LNCaP clone FGC (cell line): ENCODE data around the gene TNFSF10.

Experiments
- DNase-seq: peaks from one replicate; pipeline ENCODE4 v3.0.0-alpha.2; 2011; ENCODE audit warnings: low read depth
- H3K4me3 ChIP-seq: 2 replicates; pipeline ENCODE4 v1.5.1; 2011; ENCODE audit warnings: mild to moderate bottlenecking, low read depth, low read length, control low read depth
- TF ChIP-seq, protein P1 (sequence below): IDR thresholded peaks from 2 replicates; pipeline ENCODE4 v1.5.1; 2012; ENCODE audit warnings: mild to moderate bottlenecking; ENCODE audit not compliant: control insufficient read depth, insufficient read depth; ENCODE audit errors: extremely low read depth

TNFSF10 gene

DNA sequence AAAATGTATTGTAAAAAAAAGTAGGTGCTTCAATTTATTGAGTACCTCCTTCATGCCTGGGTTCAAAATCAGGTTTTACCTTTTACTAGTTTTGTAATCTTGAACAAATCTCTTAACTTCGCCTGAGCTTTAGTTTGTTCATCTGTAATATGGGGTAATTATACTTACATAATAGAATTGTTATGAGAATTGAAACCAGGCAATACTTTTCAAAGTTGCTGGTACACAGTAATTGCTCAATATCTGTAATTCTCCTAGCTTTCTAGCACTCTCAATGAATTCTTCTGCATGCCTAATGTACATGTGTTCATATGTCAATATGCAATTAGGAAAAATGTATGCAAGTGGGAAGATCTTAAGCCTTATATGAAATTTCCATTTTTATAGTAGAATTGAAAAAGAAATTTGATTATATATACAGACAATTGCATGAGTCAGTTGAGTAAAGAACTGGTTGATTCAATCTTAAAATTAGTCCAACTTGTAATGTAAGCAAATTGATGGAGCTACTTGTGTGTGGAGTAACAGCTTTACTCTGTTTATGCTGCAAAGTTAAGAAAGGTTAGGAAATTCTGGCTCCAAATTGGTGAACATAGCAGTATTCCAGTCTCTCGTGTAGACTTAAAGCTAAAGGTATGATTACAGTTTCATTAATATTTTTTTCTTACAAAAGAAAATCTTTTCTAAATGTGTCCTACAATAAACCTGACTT lies 4.1 kb downstream of the TNFSF10 start:
- H3K4me3 ChIP-seq = no peak overlapping the region
- no peak for DNase-seq
- TF ChIP-seq, protein P1, sequence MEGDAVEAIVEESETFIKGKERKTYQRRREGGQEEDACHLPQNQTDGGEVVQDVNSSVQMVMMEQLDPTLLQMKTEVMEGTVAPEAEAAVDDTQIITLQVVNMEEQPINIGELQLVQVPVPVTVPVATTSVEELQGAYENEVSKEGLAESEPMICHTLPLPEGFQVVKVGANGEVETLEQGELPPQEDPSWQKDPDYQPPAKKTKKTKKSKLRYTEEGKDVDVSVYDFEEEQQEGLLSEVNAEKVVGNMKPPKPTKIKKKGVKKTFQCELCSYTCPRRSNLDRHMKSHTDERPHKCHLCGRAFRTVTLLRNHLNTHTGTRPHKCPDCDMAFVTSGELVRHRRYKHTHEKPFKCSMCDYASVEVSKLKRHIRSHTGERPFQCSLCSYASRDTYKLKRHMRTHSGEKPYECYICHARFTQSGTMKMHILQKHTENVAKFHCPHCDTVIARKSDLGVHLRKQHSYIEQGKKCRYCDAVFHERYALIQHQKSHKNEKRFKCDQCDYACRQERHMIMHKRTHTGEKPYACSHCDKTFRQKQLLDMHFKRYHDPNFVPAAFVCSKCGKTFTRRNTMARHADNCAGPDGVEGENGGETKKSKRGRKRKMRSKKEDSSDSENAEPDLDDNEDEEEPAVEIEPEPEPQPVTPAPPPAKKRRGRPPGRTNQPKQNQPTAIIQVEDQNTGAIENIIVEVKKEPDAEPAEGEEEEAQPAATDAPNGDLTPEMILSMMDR = no peak

DNA sequence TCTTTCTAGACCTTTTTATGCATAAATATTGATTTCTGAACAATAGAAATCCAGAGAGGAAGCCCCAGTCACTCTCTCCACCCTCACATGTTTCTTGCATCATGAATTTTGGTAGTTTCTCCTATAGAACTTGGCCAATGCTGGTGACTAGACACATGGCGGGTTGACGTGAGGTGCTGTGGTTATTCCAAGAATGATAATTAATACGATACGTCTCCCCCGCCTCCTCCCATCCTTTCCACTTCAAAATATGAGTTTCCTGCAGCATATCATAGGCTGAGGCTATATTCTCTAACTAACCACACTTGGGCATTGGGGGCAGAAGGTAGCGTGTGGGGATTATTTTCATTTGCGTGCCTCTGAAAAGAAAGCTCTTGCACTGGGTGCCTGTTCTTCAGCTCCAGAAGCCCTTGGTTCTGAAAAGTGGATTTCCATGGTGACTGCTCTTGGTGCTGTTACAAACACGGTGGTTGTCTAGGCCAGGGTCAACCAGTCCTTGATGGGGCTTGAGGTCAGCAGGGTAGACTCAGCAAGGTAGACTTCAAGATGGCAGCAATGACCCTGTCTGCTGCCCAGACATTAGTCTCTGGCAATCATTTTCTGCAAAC lies 5.3 kb downstream of the TNFSF10 start:
- H3K4me3 ChIP-seq = no peak overlapping the region
- TF ChIP-seq, protein P1 = no peak
- no peak for DNase-seq

DNA sequence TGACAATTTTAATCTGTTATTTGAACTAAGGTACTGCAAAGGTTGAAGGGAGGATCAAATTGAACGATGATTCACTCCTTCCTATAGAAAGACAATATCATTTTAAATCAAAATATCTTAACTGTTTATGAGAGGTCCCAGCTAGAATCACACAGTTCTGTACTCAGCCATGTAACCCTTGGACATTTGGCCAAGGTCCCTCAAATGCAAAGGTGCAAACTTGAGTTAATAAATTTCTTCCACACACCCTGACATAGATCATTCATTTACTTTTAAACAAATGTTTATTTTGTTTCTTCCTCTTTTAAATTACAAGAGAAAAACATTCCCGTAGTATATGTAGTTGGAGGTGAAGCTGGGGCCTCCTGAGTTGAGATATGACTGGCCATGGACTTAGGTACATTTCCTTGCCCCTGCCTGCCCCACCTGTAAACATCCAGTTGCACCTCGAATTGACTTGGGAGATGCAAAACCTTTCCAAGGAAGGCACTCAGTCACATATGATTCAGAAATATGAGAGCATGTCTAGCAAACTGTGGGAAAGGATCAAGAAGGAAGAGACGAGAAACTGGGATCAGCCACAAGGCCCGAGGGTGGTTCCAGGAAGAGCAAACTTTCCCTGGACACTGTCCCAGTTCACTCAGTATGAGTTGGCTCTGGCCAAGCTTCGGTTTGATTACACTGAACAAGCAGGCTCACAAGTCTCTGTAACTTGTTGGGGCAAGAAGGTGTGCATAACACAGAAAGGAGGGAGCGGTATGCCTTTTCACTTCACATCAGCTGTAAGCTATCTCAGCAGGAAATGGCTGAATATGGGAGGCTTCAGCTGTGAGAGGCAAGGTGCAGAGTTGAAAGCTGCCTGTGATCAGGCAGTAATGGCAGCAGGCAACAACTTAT lies 6.7 kb downstream of the TNFSF10 start:
- peak; percentile 98 for DNase-seq
- no peak overlapping the region for H3K4me3 ChIP-seq
- TF ChIP-seq, protein P1 = no peak

DNA sequence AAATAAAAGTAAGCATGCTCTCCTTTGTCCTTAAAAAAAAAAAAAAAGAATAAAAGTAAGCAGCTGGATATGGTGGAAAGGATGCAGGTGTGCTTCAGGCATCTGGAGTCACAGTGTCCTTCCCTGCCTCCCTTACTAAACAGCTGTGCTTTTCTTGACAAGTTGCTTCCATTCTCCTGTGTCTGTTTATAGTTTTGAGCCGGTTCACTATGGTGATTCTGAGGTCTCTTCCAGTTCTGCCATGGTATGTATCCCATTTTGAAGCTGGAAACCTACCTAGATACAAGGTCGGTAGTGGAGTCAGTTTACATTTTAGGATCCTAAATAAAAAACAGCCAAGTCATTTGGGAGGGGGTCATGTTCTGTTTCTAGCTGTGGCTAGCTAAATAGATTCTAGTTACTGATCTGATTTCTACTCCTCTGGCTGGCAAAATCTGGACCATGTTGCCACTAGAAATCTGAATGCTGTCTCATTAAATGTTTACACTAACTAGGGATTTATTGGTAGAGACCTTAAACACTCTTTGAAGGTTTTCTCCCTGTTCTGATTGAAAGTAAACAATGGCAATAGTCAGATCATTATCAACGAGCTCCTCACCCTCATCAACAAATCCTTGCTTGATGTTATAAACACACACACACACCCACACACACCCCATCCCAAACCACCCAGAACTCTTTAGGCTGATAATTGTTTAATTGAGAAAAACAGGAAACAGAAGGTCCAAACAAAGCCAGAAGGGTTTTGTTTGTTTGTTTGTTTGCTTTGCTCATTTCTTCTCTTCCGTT lies 7.9 kb downstream of the TNFSF10 start:
- TF ChIP-seq, protein P1 = no peak
- H3K4me3 ChIP-seq = no peak overlapping the region
- no peak for DNase-seq

DNA sequence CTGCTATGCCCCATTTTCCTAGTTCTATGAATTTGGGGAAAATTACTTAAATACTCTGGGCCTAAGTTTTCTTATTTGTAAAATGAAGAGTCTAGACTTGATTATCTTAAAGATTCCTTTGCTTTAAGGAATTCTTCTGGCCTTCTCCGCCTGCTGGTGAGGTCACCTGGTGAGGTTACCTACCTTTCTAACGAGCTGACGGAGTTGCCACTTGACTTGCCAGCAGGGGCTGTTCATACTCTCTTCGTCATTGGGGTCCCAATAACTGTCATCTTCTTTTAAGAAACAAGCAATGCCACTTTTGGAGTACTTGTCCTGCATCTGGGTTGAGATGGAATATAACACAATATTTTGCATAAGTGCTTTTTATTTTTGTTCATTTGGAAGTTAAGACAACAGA lies 8.6 kb downstream of the TNFSF10 start:
- no peak for DNase-seq
- no peak overlapping the region for H3K4me3 ChIP-seq
- TF ChIP-seq, protein P1 = no peak

DNA sequence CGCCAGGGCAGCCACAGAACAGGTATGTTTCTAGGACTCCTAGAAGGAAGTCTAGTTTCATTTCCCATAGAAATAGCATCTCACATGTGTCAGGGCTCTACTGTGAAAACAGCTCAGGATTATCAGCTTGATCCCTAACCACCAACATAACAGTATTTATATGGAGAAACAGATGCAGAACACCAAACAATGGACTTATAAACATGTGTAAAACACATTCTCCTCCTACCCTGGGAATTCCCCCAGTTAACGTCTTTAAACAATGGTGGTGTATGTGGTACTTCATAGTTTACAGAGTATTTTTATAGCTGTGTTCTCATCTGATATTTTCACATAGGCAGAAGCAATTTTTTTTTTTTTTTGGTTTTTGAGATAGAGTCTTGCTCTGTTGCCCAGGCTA lies 9.7 kb downstream of the TNFSF10 start:
- H3K4me3 ChIP-seq = no peak overlapping the region
- TF ChIP-seq, protein P1 = no peak
- peak; percentile 95 for DNase-seq
